Neural cell (in vitro differentiated cells): Measurements from ENCODE around the gene ISG15.

ENCODE experiments used
- CTCF ChIP-seq: fragments of 450-650 bp; IDR thresholded peaks from 2 replicates; pipeline ENCODE4 v1.5.1; 2014; ENCODE audit warnings: antibody characterized with exemption, mild to moderate bottlenecking, moderate library complexity; ENCODE audit not compliant: poor library complexity, severe bottlenecking
- EZH2 ChIP-seq: fragments of 200-600, 300-800 bp; shearing (Covaris generic), sonication (generic); IDR thresholded peaks from 2 replicates; pipeline ENCODE4 v1.6.1; 2014; ENCODE audit warnings: antibody characterized with exemption, low read length, borderline replicate concordance, mild to moderate bottlenecking; ENCODE audit not compliant: insufficient read depth, poor library complexity, severe bottlenecking
- MXI1 ChIP-seq: fragments of 450-650 bp; conservative IDR thresholded peaks from 2 replicates; pipeline ENCODE4 v1.6.1; 2014; ENCODE audit warnings: antibody characterized with exemption, mild to moderate bottlenecking; ENCODE audit not compliant: poor library complexity, severe bottlenecking
- POLR2AphosphoS5 ChIP-seq: IDR thresholded peaks from 2 replicates; pipeline ENCODE4 v1.6.1; 2012
- RAD21 ChIP-seq: fragments of 450-650 bp; conservative IDR thresholded peaks from 2 replicates; pipeline ENCODE4 v1.6.1; 2014; ENCODE audit warnings: antibody characterized with exemption, mild to moderate bottlenecking, moderate library complexity
- REST ChIP-seq: IDR thresholded peaks from 2 replicates; pipeline ENCODE4 v1.6.1; 2012; ENCODE audit warnings: borderline replicate concordance
- TAF1 ChIP-seq: IDR thresholded peaks from 2 replicates; pipeline ENCODE4 v1.6.1; 2012; ENCODE audit warnings: low read depth

- TF ChIP-seq TAF1 (no peak), EZH2 (no peak), CTCF (no peak), RAD21 (no peak), POLR2AphosphoS5 (no peak), MXI1 (no peak), REST (no peak)
These were observed 29.5 kb downstream of the ISG15 start for GRCh38 chr1:1042835-1043234.
